Effector memory CD4-positive, alpha-beta T cell (primary cell): ENCODE results near the gene ITGAE.

Experiments used
- DNase-seq, 3 donors: peaks; one replicate each; pipeline ENCODE4 v3.0.0-alpha.2; 2020
- H3K27ac ChIP-seq: 2 replicates; pipeline ENCODE4 v1.7.0; 2013; ENCODE audit warnings: mild to moderate bottlenecking, low read length, moderate library complexity; ENCODE audit not compliant: insufficient read depth, poor library complexity, severe bottlenecking
- H3K27me3 ChIP-seq: replicated peaks from 2 replicates; pipeline ENCODE4 v1.7.0; 2013; ENCODE audit warnings: mild to moderate bottlenecking, low read length; ENCODE audit not compliant: insufficient read depth, control insufficient read depth, poor library complexity, severe bottlenecking
- H3K36me3 ChIP-seq: 2 replicates; pipeline ENCODE4 v1.7.0; 2013; ENCODE audit warnings: mild to moderate bottlenecking, low read length, moderate library complexity; ENCODE audit not compliant: control insufficient read depth, insufficient read depth
- H3K4me1 ChIP-seq: 2 replicates; pipeline ENCODE4 v1.7.0; 2013; ENCODE audit warnings: low read length, mild to moderate bottlenecking; ENCODE audit not compliant: control insufficient read depth, insufficient read depth, poor library complexity, severe bottlenecking
- H3K4me3 ChIP-seq: 2 replicates; pipeline ENCODE4 v1.7.0; 2013; ENCODE audit warnings: low read length, low read depth, mild to moderate bottlenecking; ENCODE audit not compliant: insufficient read depth, poor library complexity, severe bottlenecking
- H3K9me3 ChIP-seq: 2 replicates; pipeline ENCODE4 v1.7.0; 2013; ENCODE audit warnings: mild to moderate bottlenecking, low read length, moderate library complexity; ENCODE audit not compliant: control insufficient read depth

Gene ITGAE

GRCh38 chr17:3836551-3836950 is 35.6 kb upstream of the ITGAE start:
- H3K4me3 ChIP-seq, result no peak overlapping the region
- no peaks in the 10 kb centered on the region for H3K9me3 ChIP-seq
- H3K4me1 ChIP-seq, result no peaks in the 10 kb centered on the region
- peaks cover 44% of the 10 kb centered on the region for H3K36me3 ChIP-seq
- no peaks in the 10 kb centered on the region for H3K27me3 ChIP-seq
- H3K27ac ChIP-seq, result no peak overlapping the region
- no peak for DNase-seq

- Histone ChIP-seq H3K27ac (no peak overlapping the region), H3K27me3 (no peaks in the 10 kb centered on the region), H3K36me3 (peaks cover 38% of the 10 kb centered on the region), H3K4me1 (no peaks in the 10 kb centered on the region), H3K9me3 (no peaks in the 10 kb centered on the region), H3K4me3 (no peak overlapping the region)
- no peak for DNase-seq
These were observed 34.6 kb upstream of the ITGAE start for GRCh38 chr17:3835410-3836229.

GRCh38 chr17:3834811-3835210 is 33.8 kb upstream of the ITGAE start:
- H3K27ac ChIP-seq, result no peak overlapping the region
- no peak overlapping the region for H3K4me3 ChIP-seq
- no peaks in the 10 kb centered on the region for H3K9me3 ChIP-seq
- no peaks in the 10 kb centered on the region for H3K27me3 ChIP-seq
- peaks cover 33% of the 10 kb centered on the region for H3K36me3 ChIP-seq
- H3K4me1 ChIP-seq, result no peaks in the 10 kb centered on the region
- no peak for DNase-seq

DNA sequence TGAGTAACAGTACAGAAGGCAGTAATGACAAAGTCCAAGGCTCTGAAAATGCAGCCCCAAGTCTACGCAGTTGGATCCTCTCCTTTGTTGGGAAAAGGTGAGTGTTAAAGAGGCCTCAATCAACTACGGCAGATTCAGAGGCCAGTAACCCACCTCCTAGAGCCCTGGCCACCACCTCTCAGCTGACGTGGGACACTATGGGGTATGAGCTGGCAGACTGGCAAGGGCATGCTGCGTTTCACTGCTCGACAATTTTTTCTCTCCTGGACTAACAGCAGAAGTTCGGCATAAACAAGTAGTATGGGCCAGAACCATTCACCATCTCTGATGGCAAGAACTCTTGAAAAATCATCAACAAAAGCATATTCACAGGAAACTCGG is 27.9 kb upstream of the ITGAE start:
- no peaks in the 10 kb centered on the region for H3K4me1 ChIP-seq
- no peak for DNase-seq
- no peak overlapping the region for H3K27ac ChIP-seq
- H3K4me3 ChIP-seq, result no peak overlapping the region
- H3K9me3 ChIP-seq, result no peaks in the 10 kb centered on the region
- H3K27me3 ChIP-seq, result no peaks in the 10 kb centered on the region
- H3K36me3 ChIP-seq, result peaks cover 46% of the 10 kb centered on the region

DNA sequence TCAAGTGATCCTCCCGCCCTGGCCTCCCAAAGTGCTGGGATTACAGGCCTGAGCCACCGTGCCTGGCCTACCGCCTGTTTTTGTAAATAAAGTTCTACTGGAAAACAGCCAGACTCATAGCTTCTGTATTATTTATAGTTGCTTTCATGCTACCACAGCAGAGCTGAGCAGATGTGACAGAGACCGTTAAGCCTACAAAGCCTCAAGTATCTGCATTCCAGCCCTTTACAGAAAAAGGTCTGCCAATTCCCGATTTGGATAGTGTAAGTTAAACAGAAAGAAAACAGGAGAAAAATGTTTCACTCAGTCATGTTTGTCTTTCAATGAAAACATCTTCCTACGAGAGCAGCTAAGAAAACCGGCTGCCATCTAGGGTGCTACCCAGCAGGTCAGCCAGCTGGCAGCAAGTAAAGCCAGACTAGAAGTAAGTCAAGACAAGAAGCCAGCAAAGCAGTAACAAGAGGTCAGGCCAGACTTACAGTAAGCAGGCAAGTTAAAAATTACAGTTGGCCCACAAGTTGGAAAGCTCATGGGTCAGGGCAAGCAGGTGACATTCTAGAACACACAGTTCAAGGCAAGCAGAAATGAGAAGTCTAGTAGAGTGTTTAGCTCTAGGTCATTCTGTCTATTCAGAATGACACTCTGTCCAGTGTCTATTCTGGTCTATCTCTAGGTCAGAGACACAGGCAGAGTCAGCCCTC is 27.3 kb upstream of the ITGAE start:
- Histone ChIP-seq H3K27ac (no peak overlapping the region), H3K4me3 (no peak overlapping the region), H3K27me3 (no peaks in the 10 kb centered on the region), H3K36me3 (peaks cover 51% of the 10 kb centered on the region), H3K9me3 (no peaks in the 10 kb centered on the region), H3K4me1 (no peaks in the 10 kb centered on the region)
- DNase-seq, result no peak

DNA sequence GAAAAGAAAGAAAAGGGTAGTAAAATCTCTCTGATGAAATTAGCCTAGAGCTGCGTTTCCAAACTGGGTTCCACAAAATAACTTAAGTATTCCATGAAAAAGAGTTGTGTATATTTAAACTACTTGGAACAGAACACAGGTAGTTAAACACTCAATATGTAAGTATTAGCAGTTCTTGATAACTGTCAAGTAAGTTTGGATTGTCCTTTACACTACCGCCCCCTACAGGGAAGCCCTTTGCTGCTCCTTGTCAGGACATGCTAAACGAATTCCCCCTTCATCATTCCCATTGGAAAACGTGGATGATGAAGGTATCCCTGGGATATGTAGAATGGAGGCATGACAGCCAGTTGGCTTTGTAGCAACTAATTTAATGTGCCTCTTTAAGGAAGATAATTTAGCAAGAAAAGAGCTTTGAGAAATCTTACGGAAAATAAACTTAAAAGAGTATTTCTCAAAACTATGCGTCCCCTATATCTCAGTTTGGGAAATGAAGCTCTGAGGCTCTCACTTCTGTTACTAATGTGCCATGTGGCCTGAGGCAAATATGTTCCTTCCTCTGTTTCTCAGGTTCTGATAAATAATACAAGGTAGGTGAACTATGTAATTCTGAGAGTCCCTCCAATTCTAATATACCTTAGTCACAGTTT is 26.3 kb upstream of the ITGAE start:
- peaks cover 58% of the 10 kb centered on the region for H3K36me3 ChIP-seq
- no peak overlapping the region for H3K4me3 ChIP-seq
- DNase-seq, result peak; percentile 22 to 64 (median 50)
- no peaks in the 10 kb centered on the region for H3K27me3 ChIP-seq
- no peak overlapping the region for H3K27ac ChIP-seq
- H3K4me1 ChIP-seq, result no peaks in the 10 kb centered on the region
- H3K9me3 ChIP-seq, result no peaks in the 10 kb centered on the region

DNA sequence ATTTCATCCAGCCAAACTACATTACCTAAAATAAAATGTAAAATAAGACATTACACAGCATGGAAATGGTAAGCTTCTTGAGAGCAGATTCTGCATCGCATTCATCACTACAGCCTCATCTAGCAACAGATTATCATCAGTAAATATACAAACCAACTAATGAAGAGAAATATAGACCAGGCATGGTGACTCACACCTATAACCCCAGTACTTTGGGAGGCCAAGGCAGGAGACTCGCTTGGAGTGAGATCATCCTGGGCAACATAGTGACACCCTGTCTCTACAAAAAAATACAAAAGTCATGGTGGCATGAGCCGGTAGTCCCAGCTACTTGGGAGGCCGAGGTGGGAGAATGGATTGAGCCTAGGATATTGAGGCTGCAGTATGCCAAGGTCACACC is 25.2 kb upstream of the ITGAE start:
- no peaks in the 10 kb centered on the region for H3K4me1 ChIP-seq
- peaks cover 68% of the 10 kb centered on the region for H3K36me3 ChIP-seq
- DNase-seq, result no peak
- H3K27me3 ChIP-seq, result no peaks in the 10 kb centered on the region
- no peak overlapping the region for H3K4me3 ChIP-seq
- H3K27ac ChIP-seq, result no peak overlapping the region
- no peaks in the 10 kb centered on the region for H3K9me3 ChIP-seq

- Histone ChIP-seq H3K4me3 (no peak overlapping the region), H3K27ac (no peak overlapping the region), H3K36me3 (peaks cover 66% of the 10 kb centered on the region), H3K27me3 (no peaks in the 10 kb centered on the region), H3K9me3 (no peaks in the 10 kb centered on the region), H3K4me1 (no peaks in the 10 kb centered on the region)
- DNase-seq, result no peak
These were observed 20.1 kb upstream of the ITGAE start for GRCh38 chr17:3821101-3821500.

DNA sequence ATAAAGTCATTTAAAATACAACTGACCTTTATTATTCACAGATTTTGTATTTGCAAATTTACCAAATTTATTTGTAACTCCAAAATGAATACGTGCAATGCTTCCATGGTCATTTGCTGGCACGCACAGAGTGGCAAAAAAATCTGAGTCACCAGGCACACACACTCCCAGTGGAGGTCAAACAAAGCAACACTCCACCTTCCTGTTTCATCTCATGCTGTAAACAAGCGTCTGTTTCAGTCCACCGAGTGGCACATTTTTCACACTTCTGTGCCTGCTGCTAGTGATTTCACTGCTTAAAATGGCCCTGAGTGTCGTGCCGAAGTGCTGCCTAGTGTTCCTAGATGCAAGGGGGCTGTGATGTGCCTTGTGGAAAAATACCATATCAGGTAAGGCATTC is 17.8 kb upstream of the ITGAE start:
- H3K36me3 ChIP-seq, result peaks cover 66% of the 10 kb centered on the region
- no peaks in the 10 kb centered on the region for H3K4me1 ChIP-seq
- no peak overlapping the region for H3K27ac ChIP-seq
- H3K27me3 ChIP-seq, result no peaks in the 10 kb centered on the region
- H3K4me3 ChIP-seq, result no peak overlapping the region
- DNase-seq, result no peak
- no peaks in the 10 kb centered on the region for H3K9me3 ChIP-seq
